ENCODE measurements around the gene PRCD. TPM values are rescaled to one million over a fixed set of nuclear protein-coding genes. Genes with fewer than 3 reads are reported as not detected.
"Not testable (repeated sequence)": the region's sequence is repeated elsewhere in the genome, so short reads cannot be mapped to it uniquely, and the experiment has no call there.

Gene PRCD
- total and polyA plus RNA-seq, 8 donors: 0.72 to 12.2 (median 4.2) TPM; not detected in 3

DNA sequence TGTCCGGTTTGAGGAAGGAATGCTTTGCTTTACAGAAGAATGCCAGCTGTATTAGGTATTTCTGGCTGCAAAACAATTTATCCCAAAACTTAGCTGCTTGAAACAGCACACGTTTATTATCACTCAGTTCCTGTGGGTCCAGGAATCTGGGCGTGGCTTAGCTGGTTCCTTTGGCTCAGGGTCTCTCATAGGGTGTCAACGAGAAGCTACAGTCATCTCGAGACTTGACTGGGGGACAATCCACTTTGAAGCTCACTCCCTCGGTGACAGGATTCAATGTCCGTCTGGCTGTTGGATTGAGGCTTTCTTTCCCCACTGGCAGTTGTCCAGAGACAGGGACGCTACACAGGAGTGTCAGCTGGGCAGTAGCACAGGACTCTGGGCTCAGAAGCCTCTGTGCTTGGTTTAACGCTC is 29.0 kb upstream of the PRCD start:
- peaks cover 0 to 35% (median 4%) of the 10 kb centered on the region in 4 donors for H3K4me1 ChIP-seq
- peaks cover 0 to 14% (median 0%) of the 10 kb centered on the region in 3 donors for H3K27me3 ChIP-seq
- no peaks in the 10 kb centered on the region for H3K36me3 ChIP-seq
- DNase-seq: peak in 1 of 2 donors; percentile 34
- no peak overlapping the region for H3K4me3 ChIP-seq
- TF ChIP-seq, protein P1, sequence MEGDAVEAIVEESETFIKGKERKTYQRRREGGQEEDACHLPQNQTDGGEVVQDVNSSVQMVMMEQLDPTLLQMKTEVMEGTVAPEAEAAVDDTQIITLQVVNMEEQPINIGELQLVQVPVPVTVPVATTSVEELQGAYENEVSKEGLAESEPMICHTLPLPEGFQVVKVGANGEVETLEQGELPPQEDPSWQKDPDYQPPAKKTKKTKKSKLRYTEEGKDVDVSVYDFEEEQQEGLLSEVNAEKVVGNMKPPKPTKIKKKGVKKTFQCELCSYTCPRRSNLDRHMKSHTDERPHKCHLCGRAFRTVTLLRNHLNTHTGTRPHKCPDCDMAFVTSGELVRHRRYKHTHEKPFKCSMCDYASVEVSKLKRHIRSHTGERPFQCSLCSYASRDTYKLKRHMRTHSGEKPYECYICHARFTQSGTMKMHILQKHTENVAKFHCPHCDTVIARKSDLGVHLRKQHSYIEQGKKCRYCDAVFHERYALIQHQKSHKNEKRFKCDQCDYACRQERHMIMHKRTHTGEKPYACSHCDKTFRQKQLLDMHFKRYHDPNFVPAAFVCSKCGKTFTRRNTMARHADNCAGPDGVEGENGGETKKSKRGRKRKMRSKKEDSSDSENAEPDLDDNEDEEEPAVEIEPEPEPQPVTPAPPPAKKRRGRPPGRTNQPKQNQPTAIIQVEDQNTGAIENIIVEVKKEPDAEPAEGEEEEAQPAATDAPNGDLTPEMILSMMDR (IDR thresholded peaks at IDR 0.05): no peak
- TF ChIP-seq EP300 (IDR thresholded peaks at IDR 0.05): no peak
- intact Hi-C loops (cut with DNase I; ENCODE audit: low total_unique reads): no loop called here
- no peaks in the 10 kb centered on the region for H3K9me3 ChIP-seq
- WGBS, 5 donors: 16 to 33% (median 19%) methylated on average over 9 of the region's 9 CpGs
- no peak overlapping the region for H3K27ac ChIP-seq

DNA sequence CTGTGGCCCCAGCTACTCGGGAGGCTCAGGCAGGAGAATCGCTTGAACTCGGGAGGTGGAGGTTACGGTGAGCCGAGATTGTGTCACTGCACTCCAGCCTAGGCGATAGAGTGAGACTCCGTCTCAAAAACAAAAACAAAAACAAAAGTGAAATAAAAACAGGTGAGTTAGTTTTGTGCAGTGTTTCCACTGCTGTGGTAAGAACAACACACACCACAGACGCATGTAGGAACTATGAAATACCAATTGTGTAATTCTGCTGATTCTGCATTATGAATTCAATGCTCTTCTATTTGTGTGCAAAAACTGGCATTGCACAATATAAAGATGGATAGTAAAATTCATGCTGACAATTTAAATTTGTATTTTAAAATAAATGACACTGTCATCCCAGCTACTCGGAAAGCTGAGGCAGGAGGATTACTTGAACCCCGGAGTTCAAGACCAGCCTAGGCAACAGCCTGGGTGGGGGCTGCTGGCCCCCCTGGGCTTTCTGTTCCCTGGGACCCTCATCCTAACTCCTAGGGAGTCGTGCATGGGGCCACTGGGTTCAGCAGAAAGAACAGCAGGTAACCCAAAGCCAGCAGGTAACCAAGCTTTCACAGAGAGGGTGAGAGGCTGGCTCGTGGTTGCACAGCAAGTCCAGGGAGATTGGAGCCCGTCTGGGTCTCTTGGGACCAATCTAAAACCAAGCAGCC is 28.0 kb upstream of the PRCD start:
- 76 to 85% (median 84%) methylated on average over 11 to 13 of the region's 13 CpGs for WGBS, 5 donors
- Histone ChIP-seq H3K27ac (no peak overlapping the region), H3K27me3 (peaks cover 0 to 10% (median 0%) of the 10 kb centered on the region in 3 donors), H3K4me1 (peaks cover 0 to 28% (median 9%) of the 10 kb centered on the region in 4 donors), H3K9me3 (no peaks in the 10 kb centered on the region), H3K36me3 (no peaks in the 10 kb centered on the region), H3K4me3 (no peak overlapping the region)
- DNase-seq: no peak
- TF ChIP-seq, protein P1 (IDR thresholded peaks at IDR 0.05): no peak
- no peak for TF ChIP-seq EP300 (IDR thresholded peaks at IDR 0.05)
- no peak for TF ChIP-seq POLR2A (IDR thresholded peaks at IDR 0.05)
- no peak for TF ChIP-seq POLR2AphosphoS5 (IDR thresholded peaks at IDR 0.05)
- intact Hi-C loops (cut with DNase I; ENCODE audit: low total_unique reads): no loop called here

DNA sequence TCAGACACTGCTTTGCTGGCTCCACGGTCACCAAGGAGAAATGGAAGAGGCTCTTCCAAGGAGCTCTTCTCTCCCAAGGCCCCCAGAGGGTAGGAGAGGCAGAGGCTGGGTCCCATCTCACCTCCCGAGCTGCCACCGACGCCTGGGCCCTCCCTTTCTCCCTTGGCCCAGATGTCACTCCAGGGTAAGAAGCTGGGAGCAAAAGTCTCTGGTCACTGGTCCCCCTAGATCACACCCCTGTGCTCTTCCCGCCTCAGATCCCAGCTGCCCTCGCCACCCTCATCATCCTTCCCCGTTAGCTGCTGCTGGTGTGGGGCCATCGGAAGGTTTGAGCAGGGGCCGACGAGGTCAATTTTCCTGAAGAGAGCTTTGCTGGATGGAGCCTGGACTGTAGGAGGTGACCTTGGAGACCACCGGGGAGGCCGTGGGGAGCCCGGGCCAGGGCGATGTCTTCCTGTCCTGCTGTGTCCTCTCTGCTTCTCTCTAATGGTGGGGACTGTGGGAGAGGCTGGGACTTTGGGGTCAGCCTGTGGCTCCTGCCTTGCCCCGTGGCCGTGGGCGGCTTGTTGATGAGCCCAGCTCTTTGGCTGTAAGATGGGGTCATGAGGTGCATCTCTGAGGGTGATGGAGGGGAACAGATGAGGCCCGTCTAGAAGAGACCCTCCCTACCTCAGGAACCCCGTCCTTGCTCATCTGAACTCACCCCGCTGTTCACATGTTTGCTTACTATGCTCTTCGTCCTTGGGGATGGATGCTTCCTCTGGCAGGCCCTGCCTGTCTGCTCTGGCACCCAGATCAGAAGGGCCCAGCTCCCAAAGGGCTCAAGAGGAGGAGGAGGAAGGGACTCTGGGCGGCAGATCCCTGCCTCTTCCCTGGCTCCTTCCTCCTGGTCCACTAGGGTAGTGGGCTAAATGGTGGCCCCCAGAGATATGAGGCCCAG is 27.2 kb upstream of the PRCD start:
- Histone ChIP-seq H3K4me3 (no peak overlapping the region), H3K4me1 (peaks cover 0 to 28% (median 9%) of the 10 kb centered on the region in 4 donors), H3K9me3 (no peaks in the 10 kb centered on the region), H3K27ac (no peak overlapping the region), H3K27me3 (peaks cover 0 to 2% (median 0%) of the 10 kb centered on the region in 3 donors), H3K36me3 (no peaks in the 10 kb centered on the region)
- 78 to 91% (median 85%) methylated on average over 17 to 22 of the region's 22 CpGs for WGBS, 5 donors
- DNase-seq: no peak
- no peak for TF ChIP-seq EP300 (IDR thresholded peaks at IDR 0.05)
- intact Hi-C loops (cut with DNase I; ENCODE audit: low total_unique reads): no loop called here

DNA sequence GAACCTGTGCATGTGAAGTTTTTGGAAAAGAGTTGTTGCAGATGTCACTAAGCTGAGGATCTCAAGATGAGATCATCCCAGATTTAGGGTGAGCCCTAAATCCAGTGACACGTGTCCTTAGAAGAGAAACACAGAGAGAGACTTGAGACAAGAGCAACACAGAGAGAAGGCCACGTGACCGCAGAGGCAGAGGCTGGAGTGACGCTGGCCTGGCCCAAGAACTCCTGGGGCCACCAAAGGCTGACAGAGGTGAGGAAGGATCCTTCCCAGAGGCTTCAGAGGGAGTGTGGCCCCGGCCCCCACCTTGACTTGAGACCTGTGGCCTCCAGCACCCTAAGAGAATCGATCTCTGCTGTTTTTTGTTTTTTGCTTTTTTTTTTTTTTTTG is 26.5 kb upstream of the PRCD start:
- peaks cover 0 to 28% (median 9%) of the 10 kb centered on the region in 4 donors for H3K4me1 ChIP-seq
- no peaks in the 10 kb centered on the region for H3K36me3 ChIP-seq
- peak overlapping the region in 1 of 5 donors; percentile 14 for H3K27ac ChIP-seq
- WGBS, 5 donors: 62 to 76% (median 72%) methylated on average over 6 of the region's 6 CpGs
- H3K27me3 ChIP-seq: no peaks in the 10 kb centered on the region
- TF ChIP-seq POLR2A (IDR thresholded peaks at IDR 0.05): no peak
- no peak for TF ChIP-seq POLR2AphosphoS5 (IDR thresholded peaks at IDR 0.05)
- no peak for TF ChIP-seq EP300 (IDR thresholded peaks at IDR 0.05)
- intact Hi-C loops (cut with DNase I; ENCODE audit: low total_unique reads): no loop called here
- no peaks in the 10 kb centered on the region for H3K9me3 ChIP-seq
- DNase-seq: no peak
- H3K4me3 ChIP-seq: no peak overlapping the region

DNA sequence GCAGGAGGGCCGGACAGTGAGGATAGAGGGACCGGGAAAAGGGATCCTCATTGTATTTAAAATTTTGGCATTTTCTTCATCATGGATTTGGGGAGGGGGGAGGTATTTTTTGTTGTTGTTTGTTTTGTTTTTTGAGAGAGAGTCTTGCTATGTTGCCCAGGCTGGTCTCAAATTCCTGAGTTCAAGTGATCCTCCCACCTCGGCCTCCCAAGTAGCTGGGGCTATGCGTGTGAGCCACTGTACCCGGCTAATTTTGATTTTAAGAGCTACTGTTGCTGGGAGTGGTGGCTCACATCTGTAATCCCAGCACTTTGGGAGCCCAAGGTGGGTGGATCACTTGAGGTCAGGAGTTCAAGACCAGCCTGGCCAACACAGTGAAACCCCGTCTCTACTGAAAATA is 25.5 kb upstream of the PRCD start:
- WGBS, 5 donors: 94 to 99% (median 96%) methylated on average over 6 of the region's 6 CpGs
- H3K4me1 ChIP-seq: peaks cover 0 to 28% (median 9%) of the 10 kb centered on the region in 4 donors
- peak overlapping the region in 4 of 5 donors; percentile 70 to 85 (median 81) for H3K27ac ChIP-seq
- DNase-seq; H3K9me3 ChIP-seq; H3K36me3 ChIP-seq; intact Hi-C loops (cut with DNase I; ENCODE audit: low total_unique reads); H3K4me3 ChIP-seq; H3K27me3 ChIP-seq: not testable (repeated sequence)

All from stomach (tissue), 9 donors.